ENCODE results near the gene RNF208.

DNA sequence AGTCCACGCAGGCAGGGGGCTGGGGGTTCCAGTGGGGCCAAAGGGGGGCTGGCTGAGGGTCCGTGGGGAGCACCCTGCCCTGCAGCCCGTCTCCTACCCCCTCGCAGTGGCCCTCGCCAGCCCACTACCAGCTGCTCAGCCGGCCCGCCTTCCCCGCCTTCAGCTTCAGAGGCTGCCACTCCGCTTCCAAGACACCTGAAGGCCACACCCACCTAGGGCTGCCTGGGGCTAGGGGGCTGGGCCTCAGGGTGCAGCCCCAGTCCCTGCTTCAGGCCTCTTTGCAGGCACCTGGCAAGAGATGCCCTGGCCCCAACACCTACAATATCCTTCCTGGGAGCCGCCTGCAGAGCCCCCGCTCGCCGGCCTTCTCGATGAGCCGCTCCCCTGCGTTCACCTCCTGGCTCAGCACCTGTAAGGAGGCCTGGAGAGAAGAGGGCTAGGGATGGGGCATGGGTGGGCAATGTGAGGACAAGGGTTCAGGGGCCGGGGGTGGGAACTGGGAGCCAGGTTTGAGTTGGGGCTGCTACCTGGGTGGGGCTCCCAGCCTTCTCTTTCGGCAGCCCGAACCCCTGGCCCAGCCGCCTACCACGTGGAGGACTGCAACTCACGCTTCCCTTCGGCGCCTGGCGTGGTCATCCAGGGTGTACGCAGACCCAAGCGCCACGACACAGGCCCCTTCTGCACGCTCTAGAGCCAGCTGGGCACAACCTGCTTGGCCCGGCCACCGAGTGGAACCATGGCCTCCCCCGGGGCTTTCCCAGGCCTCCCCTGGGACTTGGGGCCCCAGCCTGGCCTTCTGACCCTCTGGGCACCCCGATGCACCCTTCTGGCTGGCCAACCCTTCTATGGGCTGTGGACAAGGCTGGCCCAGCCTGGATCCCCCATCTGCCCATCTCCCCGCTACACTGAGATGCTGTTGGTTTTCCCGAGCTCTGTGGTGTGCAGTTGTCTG lies 30.8 kb upstream of the RNF208 start:
- TF ChIP-seq, protein P1, sequence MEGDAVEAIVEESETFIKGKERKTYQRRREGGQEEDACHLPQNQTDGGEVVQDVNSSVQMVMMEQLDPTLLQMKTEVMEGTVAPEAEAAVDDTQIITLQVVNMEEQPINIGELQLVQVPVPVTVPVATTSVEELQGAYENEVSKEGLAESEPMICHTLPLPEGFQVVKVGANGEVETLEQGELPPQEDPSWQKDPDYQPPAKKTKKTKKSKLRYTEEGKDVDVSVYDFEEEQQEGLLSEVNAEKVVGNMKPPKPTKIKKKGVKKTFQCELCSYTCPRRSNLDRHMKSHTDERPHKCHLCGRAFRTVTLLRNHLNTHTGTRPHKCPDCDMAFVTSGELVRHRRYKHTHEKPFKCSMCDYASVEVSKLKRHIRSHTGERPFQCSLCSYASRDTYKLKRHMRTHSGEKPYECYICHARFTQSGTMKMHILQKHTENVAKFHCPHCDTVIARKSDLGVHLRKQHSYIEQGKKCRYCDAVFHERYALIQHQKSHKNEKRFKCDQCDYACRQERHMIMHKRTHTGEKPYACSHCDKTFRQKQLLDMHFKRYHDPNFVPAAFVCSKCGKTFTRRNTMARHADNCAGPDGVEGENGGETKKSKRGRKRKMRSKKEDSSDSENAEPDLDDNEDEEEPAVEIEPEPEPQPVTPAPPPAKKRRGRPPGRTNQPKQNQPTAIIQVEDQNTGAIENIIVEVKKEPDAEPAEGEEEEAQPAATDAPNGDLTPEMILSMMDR (IDR thresholded peaks at IDR 0.05) = no peak
- no peak for TF ChIP-seq CEBPB (IDR thresholded peaks at IDR 0.05)
- no peak for TF ChIP-seq REST (IDR thresholded peaks at IDR 0.05)
- TF ChIP-seq RCOR1 (IDR thresholded peaks at IDR 0.05; ENCODE audit: low read depth, low read length) = no peak
- no peak for TF ChIP-seq MAX (IDR thresholded peaks at IDR 0.05)
- no peak for TF ChIP-seq RAD21 (conservative IDR thresholded peaks at IDR 0.05 in 1 of 2, IDR thresholded peaks at IDR 0.05 in 1 of 2)
- no peak for TF ChIP-seq NFE2L2 (conservative IDR thresholded peaks at IDR 0.05; ENCODE audit: low read length)
